Measurements from ENCODE around the gene ACOT9. TPM values are rescaled to one million over a fixed set of nuclear protein-coding genes. Genes with fewer than 3 reads are reported as not detected.
A peak's percentile ranks its signal among the peaks of the same experiment; 100 is the strongest.

Gene ACOT9
- total and polyA plus RNA-seq, 8 donors = 39.8 to 52.3 (median 43.9) TPM

GRCh38 chrX:23731951-23732350 lies 11.1 kb downstream of the ACOT9 start:
- peaks cover 0 to 3% of the 10 kb centered on the region in 2 donors for H3K4me1 ChIP-seq
- ATAC-seq = no peak
- peaks cover 0 to 6% of the 10 kb centered on the region in 2 donors for H3K27me3 ChIP-seq
- no peak overlapping the region for H3K27ac ChIP-seq
- no peak for TF ChIP-seq CTCF (IDR thresholded peaks at IDR 0.05)
- intact Hi-C loops (cut with DNase I) = no loop called here
- H3K36me3 ChIP-seq = peaks cover 0 to 23% of the 10 kb centered on the region in 2 donors
- DNase-seq = no peak
- H3K9me3 ChIP-seq = no peaks in the 10 kb centered on the region
- no peak overlapping the region for H3K4me3 ChIP-seq

GRCh38 chrX:23729214-23729613 lies 13.9 kb downstream of the ACOT9 start:
- DNase-seq (no peak), ATAC-seq (no peak)
- TF ChIP-seq CTCF (IDR thresholded peaks at IDR 0.05) = no peak
- H3K27me3 ChIP-seq = no peaks in the 10 kb centered on the region
- peaks cover 0 to 3% of the 10 kb centered on the region in 2 donors for H3K4me1 ChIP-seq
- H3K27ac ChIP-seq = no peak overlapping the region
- H3K9me3 ChIP-seq = no peaks in the 10 kb centered on the region
- H3K36me3 ChIP-seq = peaks cover 0 to 31% of the 10 kb centered on the region in 2 donors
- no peak overlapping the region for H3K4me3 ChIP-seq
- intact Hi-C loops (cut with DNase I) = no loop called here

GRCh38 chrX:23727206-23727605 lies 15.9 kb downstream of the ACOT9 start:
- no peaks in the 10 kb centered on the region for H3K27me3 ChIP-seq
- DNase-seq = no peak

GRCh38 chrX:23726191-23726590 lies 16.9 kb downstream of the ACOT9 start:
- no peak for TF ChIP-seq CTCF (IDR thresholded peaks at IDR 0.05)
- DNase-seq (no peak), ATAC-seq (no peak)
- Histone ChIP-seq H3K27ac (peak overlapping the region in 1 of 2 donors; percentile 28), H3K27me3 (no peaks in the 10 kb centered on the region), H3K9me3 (no peaks in the 10 kb centered on the region), H3K4me3 (no peak overlapping the region), H3K36me3 (peaks cover 0 to 55% of the 10 kb centered on the region in 2 donors), H3K4me1 (no peaks in the 10 kb centered on the region)
- intact Hi-C loops (cut with DNase I) = no loop called here

More at GRCh38 chrX:23727206-23727605, 15.9 kb downstream of the ACOT9 start:
- Histone ChIP-seq H3K27ac (no peak overlapping the region), H3K9me3 (no peaks in the 10 kb centered on the region), H3K36me3 (peaks cover 0 to 50% of the 10 kb centered on the region in 2 donors), H3K4me1 (no peaks in the 10 kb centered on the region), H3K4me3 (no peak overlapping the region)
- intact Hi-C loops (cut with DNase I) = no loop called here
- no peak for ATAC-seq
- no peak for TF ChIP-seq CTCF (IDR thresholded peaks at IDR 0.05)

- intact Hi-C loops (cut with DNase I) = no loop called here
- Histone ChIP-seq H3K4me3 (no peak overlapping the region), H3K27ac (no peak overlapping the region), H3K4me1 (no peaks in the 10 kb centered on the region), H3K27me3 (no peaks in the 10 kb centered on the region), H3K36me3 (peaks cover 0 to 86% of the 10 kb centered on the region in 2 donors), H3K9me3 (no peaks in the 10 kb centered on the region)
- DNase-seq (no peak), ATAC-seq (no peak)
- no peak for TF ChIP-seq CTCF (IDR thresholded peaks at IDR 0.05)
Observed at GRCh38 chrX:23720117-23720677, 22.9 kb downstream of the ACOT9 start.
